ENCODE measurements around the gene SLC16A6.

- no peak for TF ChIP-seq CTCF (IDR thresholded peaks at IDR 0.05 in 4 of 5, conservative IDR thresholded peaks at IDR 0.05 in 1 of 5)
- TF ChIP-seq POLR2A (IDR thresholded peaks at IDR 0.05) = no peak
Observed at GRCh38 chr17:68238871-68239253, 52.1 kb downstream of the SLC16A6 start.

Measured in gastrocnemius medialis (tissue), 4 donors.